DLD1 (cell line): Measurements from ENCODE around the gene NUDT8.
"Not testable (repeated sequence)": the region's sequence is repeated elsewhere in the genome, so short reads cannot be mapped to it uniquely, and the experiment has no call there.

Experiments
- in situ Hi-C: cut with HindIII; loops from 2 replicates; pipeline ENCODE4 v1.10.0; 2017; ENCODE audit warnings: low sequenced_read_pairs

NUDT8 gene

DNA sequence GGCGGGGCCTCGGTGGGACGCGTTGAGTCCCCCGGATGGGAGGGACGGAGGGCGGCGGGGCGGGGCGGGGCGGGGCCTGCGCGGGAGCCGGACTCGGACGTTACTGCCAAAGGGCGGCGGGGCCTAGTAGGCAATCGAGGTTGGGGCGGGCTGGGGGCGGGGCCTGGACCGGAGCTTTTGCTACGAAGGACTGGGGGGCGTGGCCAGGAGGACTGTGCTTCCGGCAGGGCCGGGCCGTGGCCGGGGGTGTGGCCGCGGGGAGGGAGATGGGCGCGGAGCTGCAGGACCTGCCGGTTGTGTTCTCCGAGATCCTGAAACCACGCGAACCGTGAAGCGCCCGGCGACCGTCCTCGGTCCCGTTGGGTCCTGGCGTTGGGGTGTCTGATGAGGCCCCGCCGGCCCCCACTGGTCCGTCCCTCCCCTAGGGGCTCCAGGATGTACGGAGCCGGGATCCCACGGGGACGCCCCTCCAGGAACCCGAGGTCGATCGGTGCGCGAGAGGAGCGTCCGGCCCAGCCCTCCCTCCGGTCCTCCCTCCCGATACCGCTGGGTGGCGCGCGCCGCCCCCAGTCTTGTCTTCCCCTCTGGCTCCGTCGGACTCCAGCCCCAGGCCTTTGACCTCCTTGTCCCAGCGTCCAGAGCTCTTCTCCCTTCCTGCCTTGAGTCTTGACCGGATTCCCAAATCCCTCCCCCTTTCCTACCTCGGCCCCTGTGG is 648 bp upstream of the NUDT8 start:
- in situ Hi-C loops = no loop called here

DNA sequence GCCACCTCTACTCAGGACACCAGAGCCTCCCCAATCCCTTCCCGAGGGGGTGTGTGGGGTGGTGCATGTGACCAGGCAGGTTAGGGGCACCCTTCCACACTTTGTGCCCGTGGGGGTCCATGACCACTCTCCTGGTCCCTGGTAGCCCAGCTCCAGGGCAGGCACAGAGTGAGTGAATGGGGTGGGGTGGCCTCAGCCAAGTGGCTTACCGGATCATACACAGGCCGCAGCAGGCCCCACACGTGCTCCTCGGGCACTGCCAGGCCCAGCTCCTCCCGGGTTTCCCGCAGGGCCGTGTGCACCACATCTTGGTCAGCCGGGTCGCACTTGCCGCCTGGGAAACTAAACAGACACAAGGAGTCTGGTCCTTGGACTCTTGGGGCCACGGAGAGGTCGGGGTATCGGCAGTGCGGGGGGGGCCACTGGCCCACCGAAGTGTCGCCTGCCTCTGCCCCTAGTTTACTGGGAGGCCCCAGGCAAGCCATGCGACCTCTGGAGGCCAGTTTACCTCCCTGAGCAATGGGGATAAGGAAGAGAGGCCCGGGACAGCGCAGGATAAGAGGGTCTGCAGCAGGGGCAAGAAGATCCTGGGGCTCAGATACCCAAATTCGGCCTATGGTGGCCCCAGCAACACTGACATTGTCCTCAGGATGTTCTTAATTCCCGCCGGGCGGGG is 889 bp downstream of the NUDT8 start:
- in situ Hi-C loops = no loop called here

DNA sequence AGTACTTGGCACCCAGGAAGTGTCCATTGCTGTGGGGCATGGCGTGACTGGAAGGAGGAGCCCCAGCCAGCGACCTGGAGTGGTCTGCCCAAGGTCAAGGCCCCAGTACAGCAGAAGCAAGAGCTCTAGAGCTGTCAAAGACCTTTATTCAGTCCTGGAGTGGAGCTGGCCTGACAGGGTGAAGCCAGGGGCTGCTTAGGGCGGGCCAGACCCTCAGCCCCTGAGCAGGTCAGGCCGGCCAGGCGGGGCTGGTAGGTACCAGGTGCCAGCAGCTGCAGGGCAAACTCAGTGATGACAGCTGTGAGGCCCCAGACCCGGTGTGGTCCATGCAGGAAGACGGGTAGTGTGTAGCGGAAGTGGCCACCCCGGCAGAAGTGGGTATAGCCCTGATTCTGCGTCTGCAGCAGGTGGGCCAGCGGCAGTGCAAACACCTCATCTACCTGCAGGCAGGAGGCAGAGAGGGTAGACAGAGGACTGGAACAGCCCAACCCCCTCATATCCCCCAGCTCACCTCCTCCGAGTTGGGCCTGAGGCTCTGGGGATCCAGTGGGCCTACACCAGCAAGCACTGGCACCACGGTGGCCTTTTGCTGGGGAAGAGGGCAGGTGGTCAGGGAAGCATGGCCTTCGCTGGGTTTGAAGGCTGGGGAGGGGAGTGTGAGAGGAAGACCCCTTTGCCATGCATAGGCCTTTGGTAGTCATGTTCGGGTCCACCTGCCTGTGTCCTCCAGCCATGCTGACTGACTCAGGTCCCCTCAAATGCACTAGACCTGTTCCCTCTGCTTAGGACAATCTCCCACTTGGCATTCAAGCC is 1.7 kb downstream of the NUDT8 start:
- in situ Hi-C loops = no loop called here

DNA sequence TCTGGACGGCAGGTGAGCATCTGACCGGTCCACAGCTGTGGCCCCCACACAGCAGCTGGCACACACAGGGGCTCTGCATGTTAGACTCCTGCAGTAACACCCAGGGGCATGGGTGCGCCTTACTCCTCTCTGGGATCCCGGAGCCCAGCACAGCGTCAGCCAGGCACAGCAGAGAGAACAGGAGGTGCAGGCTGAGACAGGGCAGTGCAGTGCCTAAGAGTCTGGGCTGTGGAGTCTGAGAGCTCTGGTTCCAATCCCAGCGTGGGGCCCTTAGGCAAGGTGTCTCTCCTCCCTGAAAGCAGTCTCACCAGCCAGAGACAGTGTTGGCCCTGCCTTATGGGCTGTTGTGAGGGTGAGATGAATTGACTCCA is 2.3 kb downstream of the NUDT8 start:
- in situ Hi-C loops = no loop called here

DNA sequence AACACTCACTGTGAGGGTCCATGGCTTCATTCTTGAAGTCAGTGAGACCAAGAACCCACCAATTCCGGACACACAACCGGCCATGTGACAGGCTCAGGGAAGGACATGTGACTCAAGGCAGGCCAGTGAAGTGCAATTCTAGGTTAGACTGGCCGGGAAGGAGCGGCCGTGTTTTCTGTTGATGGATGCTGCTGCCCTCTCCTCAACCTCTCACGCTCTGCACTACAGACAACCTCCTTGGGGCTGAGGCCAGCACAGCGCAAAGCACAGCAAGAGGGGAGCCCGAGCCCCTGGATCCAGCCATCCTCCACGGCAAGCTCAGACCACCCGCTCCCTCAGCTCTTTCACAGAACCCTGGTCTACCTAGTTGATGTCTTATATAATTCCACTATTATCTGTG is 2.8 kb downstream of the NUDT8 start:
- in situ Hi-C loops = no loop called here

DNA sequence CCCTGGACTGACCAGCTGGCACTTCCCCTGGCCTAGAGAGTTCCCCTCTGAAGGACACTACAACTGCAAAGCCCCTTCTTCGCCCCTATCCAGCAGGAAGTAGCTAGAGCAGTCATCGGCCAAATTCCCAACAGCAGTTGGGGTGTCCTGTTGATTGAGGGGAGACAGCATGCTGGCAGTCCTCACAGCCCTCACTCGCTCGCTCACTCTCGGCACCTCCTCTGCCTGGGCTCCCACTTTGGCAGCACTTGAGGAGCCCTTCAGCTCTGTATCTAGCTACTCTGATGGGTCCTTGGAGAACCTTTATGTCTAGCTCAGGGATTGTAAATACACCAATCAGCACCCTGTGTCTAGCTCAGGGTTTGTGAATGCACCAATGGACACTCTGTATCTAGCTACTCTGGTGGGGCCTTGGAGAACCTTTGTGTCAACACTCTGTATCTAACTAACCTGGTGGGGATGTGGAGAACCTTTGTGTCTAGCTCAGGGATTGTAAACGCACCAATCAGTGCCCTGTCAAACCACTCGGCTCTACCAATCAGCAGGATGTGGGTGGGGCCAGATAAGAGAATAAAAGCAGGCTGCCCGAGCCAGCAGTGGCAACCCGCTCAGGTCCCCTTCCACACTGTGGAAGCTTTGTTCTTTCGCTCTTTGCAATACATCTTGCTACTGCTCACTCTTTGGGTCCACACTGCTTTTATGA is 3.5 kb downstream of the NUDT8 start:
- in situ Hi-C loops = not testable (repeated sequence)

DNA sequence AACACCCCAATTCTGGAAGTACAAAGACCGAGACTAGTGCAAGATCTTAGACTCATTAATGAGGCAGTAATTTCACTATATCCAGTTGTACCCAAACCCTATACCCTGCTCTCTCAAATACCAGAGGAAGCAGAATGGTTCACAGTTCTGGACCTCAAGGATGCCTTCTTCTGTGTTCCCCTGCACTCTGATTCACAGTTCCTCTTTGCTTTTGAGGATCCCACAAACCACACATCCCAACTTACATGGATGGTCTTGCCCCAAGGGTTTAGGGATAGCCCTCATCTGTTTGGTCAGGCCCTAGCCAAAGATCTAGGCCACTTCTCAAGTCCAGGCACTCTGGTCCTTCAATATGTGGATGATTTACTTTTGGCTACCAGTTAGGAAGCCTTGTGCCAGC is 5.9 kb downstream of the NUDT8 start:
- in situ Hi-C loops = not testable (repeated sequence)

DNA sequence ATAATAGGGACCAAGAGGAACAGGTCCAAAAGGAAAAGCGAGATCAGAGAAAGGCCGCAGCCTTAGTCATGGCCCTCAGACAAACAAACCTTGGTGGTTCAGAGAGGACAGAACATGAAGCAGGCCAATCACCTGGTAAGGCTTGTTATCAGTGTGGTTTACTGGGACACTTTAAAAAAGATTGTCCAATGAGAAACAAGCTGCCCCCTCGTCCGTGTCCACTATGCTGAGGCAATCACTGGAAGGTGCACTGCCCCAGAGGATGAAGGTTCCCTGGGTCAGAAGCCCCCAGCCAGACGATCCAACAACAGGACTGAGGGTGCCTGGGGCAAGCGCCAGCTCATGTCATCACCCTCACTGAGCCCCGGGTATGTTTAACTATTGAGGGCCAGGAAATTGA is 6.8 kb downstream of the NUDT8 start:
- in situ Hi-C loops = not testable (repeated sequence)

DNA sequence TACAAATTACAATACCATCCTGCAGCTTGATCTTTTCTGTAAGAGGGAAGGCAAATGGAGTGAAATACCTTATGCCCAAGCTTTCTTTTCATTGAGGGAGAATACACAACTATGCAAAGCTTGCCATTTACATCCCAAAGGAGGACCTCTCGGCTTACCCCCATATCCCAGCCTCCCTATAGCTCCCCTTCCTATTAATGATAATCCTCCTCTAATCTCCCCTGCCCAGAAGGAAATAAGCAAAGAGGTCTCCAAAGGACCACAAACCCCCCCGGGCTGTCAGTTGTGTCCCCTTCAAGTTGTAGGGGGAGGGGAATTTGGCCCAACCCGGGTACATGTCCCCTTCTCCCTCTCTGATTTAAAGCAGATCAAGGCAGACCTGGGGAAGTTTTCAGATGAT is 7.8 kb downstream of the NUDT8 start:
- in situ Hi-C loops = not testable (repeated sequence)

DNA sequence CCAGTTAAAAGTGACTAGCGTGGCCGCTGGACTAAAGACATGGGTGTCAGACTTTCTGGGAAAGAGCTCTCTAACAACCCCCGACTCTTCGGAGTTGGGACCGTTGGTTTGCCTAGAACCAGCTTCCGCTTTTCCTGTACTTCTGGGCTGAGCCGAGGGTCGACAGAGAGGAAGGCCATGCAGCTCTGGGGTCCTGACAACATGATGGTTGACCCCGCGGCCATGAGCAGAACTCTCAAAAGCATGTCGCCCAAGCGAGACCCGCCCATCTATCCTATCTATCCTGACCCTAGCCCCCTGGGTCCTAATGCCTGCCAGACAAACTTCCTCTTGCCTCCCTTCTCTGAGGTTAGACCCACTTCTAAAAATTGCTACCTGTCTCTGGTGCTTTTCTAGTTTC is 9.1 kb downstream of the NUDT8 start:
- in situ Hi-C loops = not testable (repeated sequence)

DNA sequence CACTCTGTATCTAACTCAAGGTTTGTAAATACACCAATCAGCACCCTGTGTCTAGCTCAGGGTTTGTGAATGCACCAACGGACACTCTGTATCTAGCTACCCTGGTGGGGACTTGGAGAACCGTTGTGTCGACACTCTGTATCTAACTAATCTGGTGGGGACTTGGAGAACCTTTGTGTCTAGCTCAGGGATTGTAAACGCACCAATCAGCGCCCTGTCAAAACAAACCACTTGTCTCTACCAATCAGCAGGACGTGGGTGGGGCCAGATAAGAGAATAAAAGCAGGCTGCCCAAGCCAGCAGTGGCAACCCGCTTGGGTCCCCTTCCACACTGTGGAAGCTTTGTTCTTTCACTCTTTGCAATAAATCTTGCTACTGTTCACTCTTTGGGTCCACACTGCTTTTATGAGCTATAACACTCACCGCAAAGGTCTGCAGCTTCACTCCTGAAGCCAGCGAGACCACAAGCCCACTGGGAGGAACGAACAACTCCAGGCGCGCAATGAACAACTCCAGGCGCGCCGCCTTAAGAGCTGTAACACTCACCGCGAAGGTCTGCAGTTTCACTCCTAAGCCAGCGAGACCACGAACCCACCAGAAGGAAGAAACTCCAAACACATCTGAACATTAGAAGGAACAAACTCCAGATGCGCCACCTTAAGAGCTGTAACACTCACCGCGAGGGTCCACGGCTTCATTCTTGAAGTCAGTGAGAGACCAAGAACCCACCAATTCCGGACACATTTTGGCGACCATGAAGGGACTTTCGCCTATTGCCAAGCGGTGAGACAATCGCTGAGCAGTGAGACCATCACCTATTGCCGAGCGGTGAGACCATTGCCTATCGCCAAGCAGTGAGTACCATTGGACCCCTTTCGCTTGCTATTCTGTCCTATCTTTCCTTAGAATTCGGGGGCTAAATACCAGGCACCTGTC is 9.8 kb downstream of the NUDT8 start:
- in situ Hi-C loops = not testable (repeated sequence)

DNA sequence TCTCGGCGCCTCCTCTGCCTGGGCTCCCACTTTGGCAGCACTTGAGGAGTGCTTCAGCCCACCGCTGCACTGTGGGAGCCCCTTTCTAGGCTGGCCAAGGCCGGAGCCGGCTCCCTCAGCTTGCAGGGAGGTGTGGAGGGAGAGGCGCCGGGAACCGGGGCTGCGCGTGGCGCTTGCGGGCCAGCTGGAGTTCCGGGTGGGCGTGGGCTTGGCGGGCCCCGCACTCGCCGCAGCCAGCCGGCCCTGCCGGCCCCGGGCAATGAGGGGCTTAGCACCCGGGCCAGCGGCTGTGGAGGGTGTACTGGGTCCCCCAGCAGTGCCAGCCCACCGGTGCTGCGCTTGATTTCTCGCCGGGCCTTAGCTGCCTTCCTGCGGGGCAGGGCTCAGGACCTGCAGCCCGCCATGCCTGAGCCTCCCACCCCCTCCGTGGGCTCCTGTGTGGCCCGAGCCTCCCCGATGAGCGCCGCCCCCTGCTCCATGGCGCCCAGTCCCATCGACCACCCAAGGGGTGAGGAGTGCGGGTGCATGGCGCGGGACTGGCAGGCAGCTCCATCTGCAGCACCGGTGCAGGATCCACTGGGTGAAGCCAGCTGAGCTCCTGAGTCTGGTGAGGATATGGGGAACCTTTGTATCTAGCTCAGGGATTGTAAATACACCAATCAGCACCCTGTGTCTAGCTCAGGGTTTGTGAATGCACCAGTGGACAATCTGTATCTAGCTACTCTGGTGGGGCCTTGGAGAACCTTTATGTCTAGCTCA is 10.7 kb downstream of the NUDT8 start:
- in situ Hi-C loops = not testable (repeated sequence)

DNA sequence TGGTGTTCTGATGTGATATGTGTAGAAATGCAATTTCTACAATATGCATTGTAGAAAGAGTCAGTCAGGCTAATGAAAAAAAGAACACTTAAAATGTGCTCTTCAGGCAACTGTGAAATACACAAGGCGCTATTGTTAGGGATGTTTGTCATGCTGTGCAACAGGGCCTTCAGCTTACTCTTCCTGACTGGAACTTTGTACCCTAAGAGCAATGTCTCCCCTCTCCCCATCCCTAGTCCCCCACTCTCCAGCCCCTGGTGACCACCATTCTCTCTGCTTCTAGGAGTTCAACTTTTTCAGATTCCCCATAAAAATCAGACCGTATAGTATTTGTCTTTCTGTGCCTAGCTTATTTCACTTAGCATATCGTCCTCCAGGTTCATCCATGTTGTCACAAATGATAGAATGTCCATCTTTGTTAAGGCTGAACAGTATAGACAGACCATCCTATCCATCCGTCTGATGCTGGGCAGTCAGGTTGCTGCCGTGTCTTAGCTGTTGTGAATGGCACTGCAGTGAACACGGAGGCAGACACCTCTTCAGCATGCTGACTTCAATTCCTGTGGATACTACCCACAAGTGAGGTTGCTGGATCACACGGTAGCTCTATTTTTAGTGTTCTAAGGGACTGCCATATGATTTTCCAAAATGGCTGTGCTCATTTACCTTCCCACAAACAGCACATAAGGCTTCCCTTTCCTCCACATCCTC is 12.3 kb downstream of the NUDT8 start:
- in situ Hi-C loops = no loop called here

DNA sequence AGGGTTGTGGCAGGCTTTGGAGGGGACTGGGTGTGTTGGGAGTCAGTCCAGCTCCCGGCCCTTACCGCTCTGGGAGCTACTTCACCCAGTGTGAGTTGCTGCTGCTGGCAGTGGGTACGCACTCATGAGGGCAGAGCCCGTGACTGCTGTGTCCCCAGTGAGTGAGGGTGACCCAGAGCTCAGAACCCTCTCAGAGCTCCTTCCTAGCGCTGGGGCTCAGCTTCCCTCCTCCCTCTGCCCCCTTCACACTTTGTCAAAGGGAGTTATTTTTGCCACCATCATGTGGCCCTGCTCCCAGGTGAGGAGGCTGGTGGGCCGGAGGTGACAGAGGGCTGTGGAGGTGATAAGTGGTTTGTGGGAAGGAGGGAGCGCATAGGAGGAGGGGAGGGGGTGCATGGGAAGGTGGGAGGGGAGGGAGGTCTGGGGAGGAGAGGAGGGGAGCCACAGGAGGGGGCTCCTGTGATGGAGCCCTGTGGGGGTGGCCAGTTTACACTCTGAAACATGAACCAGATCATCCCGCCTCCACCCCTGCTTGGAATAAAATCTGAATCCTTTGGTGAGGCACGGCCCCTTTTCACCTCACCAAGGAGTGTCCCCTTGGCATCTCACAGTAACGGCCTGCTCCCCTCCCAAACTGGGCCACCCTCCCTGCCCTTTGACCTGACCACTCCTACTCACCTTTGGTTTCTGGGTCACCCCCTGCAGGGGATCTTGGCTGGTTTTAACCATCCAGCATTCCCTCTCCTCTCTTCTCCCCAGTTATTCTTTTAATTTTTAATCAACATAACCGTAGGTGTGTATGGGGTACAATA is 13.1 kb downstream of the NUDT8 start:
- in situ Hi-C loops = no loop called here

DNA sequence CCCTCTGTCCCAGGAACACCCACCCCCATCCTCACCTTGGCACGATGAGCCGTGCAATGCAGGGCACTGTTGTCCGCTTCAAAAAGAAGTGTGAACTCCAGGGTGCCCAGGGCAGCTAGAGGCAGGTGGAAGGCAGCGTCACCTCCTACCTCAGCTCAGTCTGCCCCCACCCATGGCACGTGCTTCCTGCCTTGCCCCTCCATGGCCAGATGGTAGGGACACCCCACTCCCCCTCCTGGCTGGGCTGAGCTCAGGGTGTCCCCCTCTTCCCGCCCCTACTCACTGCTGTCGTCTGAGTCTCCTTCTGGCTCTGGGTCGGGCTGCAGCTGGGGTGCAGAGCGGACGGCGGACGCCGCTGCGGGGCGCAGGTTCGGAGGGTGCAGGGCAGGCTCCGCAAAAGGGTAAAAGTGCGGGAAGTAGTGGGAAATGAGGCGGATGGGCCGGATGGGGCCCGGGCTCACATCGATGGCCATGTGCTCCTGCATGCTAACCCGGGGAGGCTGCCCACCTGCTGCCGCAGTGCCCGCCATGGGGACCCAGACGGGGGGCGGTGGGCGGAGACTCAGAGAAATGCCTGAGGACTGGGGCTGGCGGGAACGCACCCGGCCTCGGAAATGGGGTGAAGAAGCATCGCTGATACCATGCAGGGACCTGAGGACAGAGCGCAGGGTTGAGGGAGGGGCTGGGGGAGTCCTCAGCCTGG is 13.9 kb downstream of the NUDT8 start:
- in situ Hi-C loops = no loop called here

DNA sequence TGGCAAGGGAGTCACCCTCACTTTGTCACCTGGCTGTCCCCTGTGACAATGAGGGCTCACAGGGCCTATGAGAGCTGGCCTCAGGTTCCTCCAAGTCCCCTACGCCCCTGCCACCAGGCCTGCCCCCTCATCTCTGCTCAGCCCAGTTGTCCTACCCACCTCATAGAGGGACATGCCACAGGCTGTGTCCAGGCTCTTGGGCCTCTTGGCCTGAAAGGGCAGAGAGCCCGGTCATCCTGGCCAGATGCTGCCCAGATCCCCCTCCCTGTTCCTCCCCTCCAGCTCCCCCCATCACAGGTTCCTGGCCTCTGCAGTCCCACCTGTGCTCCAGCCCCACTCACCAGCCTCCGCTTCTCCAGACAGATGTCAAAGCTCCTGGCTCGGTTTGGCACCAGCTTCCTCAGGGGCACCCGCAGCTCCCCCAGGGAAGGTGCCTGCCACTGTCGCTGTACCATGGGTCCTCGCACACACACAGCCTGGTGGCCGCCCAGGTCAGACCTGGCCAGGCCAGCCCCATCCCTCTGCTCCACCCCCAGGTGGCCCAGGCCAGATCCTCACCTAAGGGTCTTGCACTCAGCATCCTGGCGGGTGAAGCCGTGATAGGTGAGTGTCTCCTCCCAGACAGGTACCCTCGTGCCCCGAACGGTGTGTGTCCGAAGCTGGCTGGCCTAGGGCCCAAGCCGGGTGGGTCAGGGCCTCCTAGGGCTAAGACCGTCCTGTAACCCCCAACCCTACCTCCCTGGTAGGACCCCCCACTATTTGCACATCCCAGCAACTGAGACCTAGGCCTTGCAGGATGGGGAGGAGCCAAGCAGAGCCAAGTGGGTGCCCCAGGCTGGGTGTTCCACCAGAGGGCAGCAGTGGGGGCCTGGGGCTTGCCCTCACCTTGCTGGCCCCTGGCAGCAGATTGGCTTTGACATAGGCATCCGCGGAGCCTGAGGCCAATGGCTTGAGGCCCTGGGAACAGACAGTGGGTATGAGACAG is 14.7 kb downstream of the NUDT8 start:
- in situ Hi-C loops = no loop called here
